Memory B cell (primary cell): ENCODE results near the gene JCAD.
A peak's percentile ranks its signal among the peaks of the same experiment; 100 is the strongest.
"Not testable (repeated sequence)": the region's sequence is repeated elsewhere in the genome, so short reads cannot be mapped to it uniquely, and the experiment has no call there.

Experiments used
- ATAC-seq: fragments of 150-1000 bp; cut with Tn5 transposase; 2 replicates; pipeline ENCODE4 v1.10.0; 2021; ENCODE audit warnings: low read depth, mild to moderate bottlenecking, moderate library complexity
- DNase-seq, 2 donors: peaks; one replicate each; pipeline ENCODE4 v3.0.0; 2022; ENCODE audit warnings: low spot score in 2 of 2
- H3K27ac Mint-ChIP-seq: one replicate; pipeline ENCODE4 v1.8.0; 2022; ENCODE audit warnings: mild to moderate bottlenecking, moderate library complexity, mixed read lengths
- H3K27me3 Mint-ChIP-seq: one replicate; pipeline ENCODE4 v1.8.0; 2022; ENCODE audit warnings: mixed read lengths
- H3K36me3 Mint-ChIP-seq: one replicate; pipeline ENCODE4 v1.8.0; 2022; ENCODE audit warnings: mild to moderate bottlenecking, mixed read lengths
- H3K4me1 Mint-ChIP-seq: one replicate; pipeline ENCODE4 v1.8.0; 2022; ENCODE audit warnings: mixed read lengths
- H3K4me3 Mint-ChIP-seq: one replicate; pipeline ENCODE4 v1.8.0; 2022; ENCODE audit warnings: mild to moderate bottlenecking, moderate library complexity, mixed read lengths
- H3K9me3 Mint-ChIP-seq: one replicate; pipeline ENCODE4 v1.8.0; 2022; ENCODE audit warnings: mixed read lengths

The JCAD gene

DNA sequence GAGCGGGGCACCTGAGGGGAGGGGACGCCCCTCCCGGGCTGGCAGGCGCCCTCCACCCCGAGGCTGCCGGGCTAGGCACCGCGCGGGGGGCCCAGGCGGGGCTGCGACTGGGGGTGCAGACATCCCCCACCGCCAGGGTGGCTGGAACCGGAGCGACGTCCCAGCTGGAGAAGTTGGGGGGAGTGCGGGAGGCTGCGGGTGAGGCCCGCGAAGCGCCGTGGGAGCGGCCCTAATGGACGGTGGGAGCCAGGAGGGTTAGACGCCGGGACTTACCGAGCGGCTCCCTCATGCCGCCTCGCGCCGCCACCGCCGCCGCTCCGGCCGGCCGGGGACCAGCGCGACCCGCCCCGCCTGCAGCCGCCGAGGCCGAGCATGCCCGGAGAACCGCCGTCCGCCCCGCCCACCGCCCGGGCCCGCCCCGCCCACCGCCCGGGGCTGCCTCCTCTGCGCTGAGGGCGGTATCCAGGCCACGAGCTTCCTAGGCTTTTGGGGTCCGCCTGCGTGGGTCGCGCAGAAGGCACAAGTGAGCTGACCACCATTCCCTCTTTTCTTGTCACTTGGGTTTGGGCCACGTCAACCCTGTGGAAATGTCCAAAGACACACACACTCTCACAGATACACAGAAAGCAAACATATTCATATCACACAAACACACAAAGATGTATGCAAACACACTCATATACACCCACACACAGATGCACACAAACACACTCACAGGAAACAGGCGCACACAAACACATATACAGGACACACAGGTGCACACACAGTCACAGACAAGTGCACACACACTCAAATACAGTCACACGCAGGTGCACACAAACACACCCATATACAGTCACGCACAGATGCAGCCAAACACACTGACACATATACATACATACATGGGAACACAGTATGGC is at the start of gene JCAD:
JCAD (minus strand) TSS at position 378 of the 899 bp plus-strand sequence. CDS start 11,774 bp downstream, outside the sequence.
- peak; percentile 5 to 45 for DNase-seq
- Mint-ChIP-seq H3K4me3 (peak within 1 kb of the TSS; percentile 69), H3K9me3 (no peaks in the 10 kb centered on the region), H3K4me1 (peaks cover 5% of the 10 kb centered on the region), H3K27me3 (peaks cover 14% of the 10 kb centered on the region), H3K27ac (no peak within 1 kb of the TSS), H3K36me3 (no peaks in the 10 kb centered on the region)
- peak; percentile 61 for ATAC-seq

DNA sequence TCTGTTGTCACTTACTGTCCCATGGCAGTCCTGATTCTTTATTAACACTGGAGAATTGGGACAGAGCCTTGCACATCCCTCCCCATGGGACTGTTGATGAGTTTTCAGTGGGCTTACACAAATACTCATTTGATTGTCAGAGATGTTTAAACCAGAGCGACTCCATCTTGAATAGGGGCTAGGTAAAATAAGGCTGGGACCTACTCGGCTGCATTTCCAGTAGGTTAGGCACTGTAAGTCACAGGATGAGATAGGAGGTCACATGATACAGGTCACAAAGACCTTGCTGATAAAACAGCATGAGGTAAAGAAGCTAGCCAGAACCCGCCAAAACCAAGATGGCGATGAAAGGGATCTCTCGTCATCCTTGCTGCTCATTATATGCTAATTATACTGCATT is 47.6 kb upstream of the JCAD start:
- H3K9me3 Mint-ChIP-seq: peaks cover 9% of the 10 kb centered on the region
- ATAC-seq: no peak
- no peak for DNase-seq
- H3K4me3 Mint-ChIP-seq: no peak overlapping the region
- no peaks in the 10 kb centered on the region for H3K36me3 Mint-ChIP-seq
- peaks cover 5% of the 10 kb centered on the region for H3K27me3 Mint-ChIP-seq
- no peaks in the 10 kb centered on the region for H3K4me1 Mint-ChIP-seq
- H3K27ac Mint-ChIP-seq: no peak overlapping the region

GRCh38 chr10:30103595-30104320 is 44.4 kb upstream of the JCAD start:
- Mint-ChIP-seq H3K9me3 (peaks cover 6% of the 10 kb centered on the region), H3K4me1 (no peaks in the 10 kb centered on the region), H3K4me3 (no peak overlapping the region), H3K27me3 (peaks cover 2% of the 10 kb centered on the region), H3K27ac (no peak overlapping the region), H3K36me3 (no peaks in the 10 kb centered on the region)
- no peak for ATAC-seq
- DNase-seq: no peak

GRCh38 chr10:30099706-30100105 is 40.3 kb upstream of the JCAD start:
- not testable (repeated sequence) for H3K27me3 Mint-ChIP-seq, DNase-seq, ATAC-seq, H3K36me3 Mint-ChIP-seq, H3K9me3 Mint-ChIP-seq, H3K4me1 Mint-ChIP-seq, H3K27ac Mint-ChIP-seq, H3K4me3 Mint-ChIP-seq

DNA sequence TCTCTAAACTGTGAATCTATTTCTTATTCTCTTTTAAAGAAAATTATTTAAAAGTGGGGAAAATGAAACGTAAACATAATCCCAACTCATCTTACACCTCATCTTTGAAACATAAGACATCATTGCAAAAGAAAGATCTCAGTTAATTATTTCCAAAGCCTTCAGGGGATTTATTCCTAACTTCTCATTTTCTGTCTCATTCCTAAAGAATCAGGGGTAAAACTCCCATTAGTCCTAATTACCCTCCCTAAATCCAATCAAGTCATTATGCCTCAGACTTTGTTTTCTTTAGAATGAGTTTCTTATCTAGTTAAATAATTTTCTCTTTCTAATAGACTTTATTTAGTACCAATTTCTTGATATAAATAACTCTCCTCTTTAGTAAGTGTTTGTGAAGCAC is 39.7 kb upstream of the JCAD start:
- Mint-ChIP-seq H3K4me1 (no peaks in the 10 kb centered on the region), H3K9me3 (peaks cover 6% of the 10 kb centered on the region), H3K27ac (no peak overlapping the region), H3K36me3 (no peaks in the 10 kb centered on the region), H3K27me3 (no peaks in the 10 kb centered on the region), H3K4me3 (no peak overlapping the region)
- ATAC-seq: no peak
- DNase-seq: no peak

- H3K4me3 Mint-ChIP-seq: no peak overlapping the region
- no peak for DNase-seq
Observed at GRCh38 chr10:30098629-30099028, 39.2 kb upstream of the JCAD start.

DNA sequence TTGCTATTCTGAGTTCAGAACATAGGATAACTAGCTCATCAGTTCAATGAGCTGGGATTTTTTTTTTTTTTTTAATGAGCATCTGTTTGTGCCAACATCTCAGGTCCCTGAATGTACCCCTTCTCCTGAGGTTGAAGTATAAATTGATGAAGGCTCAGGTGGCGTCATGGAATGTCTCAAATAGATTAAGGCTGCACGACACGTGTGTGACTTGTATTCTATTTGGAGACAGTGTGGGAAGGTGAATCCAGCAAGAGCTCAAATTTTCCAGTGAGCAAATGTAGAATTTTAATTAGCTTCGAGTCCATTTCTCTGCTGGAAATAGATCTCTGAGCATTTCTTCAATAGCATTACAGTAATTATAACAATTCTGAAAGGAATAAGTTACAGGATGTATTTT is 37.2 kb upstream of the JCAD start:
- ATAC-seq (no peak), DNase-seq (no peak)
- Mint-ChIP-seq H3K4me3 (no peak overlapping the region), H3K4me1 (no peaks in the 10 kb centered on the region), H3K27ac (no peak overlapping the region), H3K9me3 (no peaks in the 10 kb centered on the region), H3K27me3 (no peaks in the 10 kb centered on the region), H3K36me3 (no peaks in the 10 kb centered on the region)

More at GRCh38 chr10:30098629-30099028, 39.2 kb upstream of the JCAD start:
- peaks cover 4% of the 10 kb centered on the region for H3K9me3 Mint-ChIP-seq
- H3K27ac Mint-ChIP-seq: no peak overlapping the region
- H3K4me1 Mint-ChIP-seq: no peaks in the 10 kb centered on the region
- ATAC-seq: no peak
- no peaks in the 10 kb centered on the region for H3K36me3 Mint-ChIP-seq
- no peaks in the 10 kb centered on the region for H3K27me3 Mint-ChIP-seq

- Mint-ChIP-seq H3K36me3 (no peaks in the 10 kb centered on the region), H3K9me3 (no peaks in the 10 kb centered on the region), H3K4me1 (no peaks in the 10 kb centered on the region), H3K27ac (no peak overlapping the region), H3K27me3 (no peaks in the 10 kb centered on the region), H3K4me3 (no peak overlapping the region)
- no peak for ATAC-seq
- no peak for DNase-seq
Observed at GRCh38 chr10:30095631-30096422, 36.4 kb upstream of the JCAD start.

GRCh38 chr10:30094601-30095000 is 35.2 kb upstream of the JCAD start:
- H3K9me3 Mint-ChIP-seq: no peaks in the 10 kb centered on the region

DNA sequence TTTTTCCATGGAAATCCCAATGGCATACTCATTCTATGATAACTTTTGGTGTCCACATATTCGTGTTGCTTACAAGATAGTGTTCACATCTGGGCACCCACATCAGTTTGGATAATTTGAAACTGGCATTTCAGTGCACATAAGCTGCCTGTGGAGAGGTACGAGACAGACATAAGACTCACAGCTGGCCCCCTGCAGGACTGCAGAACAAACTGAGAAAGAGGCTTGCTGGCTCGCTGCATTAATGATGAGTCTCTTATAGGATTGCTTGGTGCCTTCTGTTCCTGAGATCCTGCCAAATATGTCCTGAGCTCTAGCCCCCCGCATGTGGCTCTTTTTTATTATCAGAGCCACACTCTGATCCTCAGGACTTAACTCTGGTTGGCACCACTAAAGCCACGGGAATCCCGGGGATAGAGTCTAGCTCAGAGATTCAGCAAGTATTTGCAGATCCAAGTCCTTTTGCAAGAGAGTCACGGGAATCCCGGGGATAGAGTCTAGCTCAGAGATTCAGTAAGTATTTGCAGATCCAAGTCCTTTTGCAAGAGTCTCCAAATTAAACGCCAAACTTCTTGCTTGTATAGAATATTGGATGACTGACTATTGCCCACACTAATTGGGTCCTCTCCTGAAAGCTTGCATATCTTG is 34.0 kb upstream of the JCAD start:
- Mint-ChIP-seq H3K36me3 (no peaks in the 10 kb centered on the region), H3K9me3 (no peaks in the 10 kb centered on the region), H3K27me3 (peaks cover 3% of the 10 kb centered on the region), H3K27ac (no peak overlapping the region), H3K4me1 (peaks cover 2% of the 10 kb centered on the region), H3K4me3 (no peak overlapping the region)
- DNase-seq (no peak), ATAC-seq (no peak)

More at GRCh38 chr10:30094601-30095000, 35.2 kb upstream of the JCAD start:
- H3K27ac Mint-ChIP-seq: no peak overlapping the region
- H3K4me1 Mint-ChIP-seq: no peaks in the 10 kb centered on the region
- H3K4me3 Mint-ChIP-seq: no peak overlapping the region
- no peaks in the 10 kb centered on the region for H3K27me3 Mint-ChIP-seq
- DNase-seq (no peak), ATAC-seq (no peak)
- H3K36me3 Mint-ChIP-seq: no peaks in the 10 kb centered on the region

DNA sequence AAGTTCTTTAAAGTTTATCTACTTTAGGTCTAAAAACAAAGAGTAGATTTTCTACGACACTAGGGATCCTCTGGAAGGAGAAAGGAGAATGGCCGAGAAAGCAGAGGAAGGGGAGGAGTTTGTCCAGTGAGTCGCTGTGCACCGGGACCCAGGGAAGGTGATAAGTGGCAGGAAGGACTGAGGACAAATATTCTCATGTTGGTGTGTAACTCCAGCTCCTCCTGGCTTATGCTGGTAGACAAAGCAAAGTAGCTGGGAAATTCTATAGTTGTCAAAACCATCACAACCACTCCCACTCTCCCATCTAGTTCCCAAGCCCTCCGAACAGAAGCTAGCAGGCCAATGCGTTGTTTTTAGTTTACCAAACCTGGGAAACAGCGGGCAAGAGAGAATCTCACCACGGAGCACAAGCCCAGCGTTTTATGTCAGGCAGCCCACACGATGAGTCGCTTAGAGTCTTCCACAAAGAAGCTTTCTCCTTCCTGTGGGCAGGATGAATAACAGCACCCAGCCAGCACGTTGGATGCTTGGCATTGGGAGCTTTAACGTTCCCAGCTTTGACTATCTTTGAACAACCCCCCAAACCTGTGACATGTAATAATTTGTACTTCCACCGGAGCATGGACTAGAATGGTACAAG is 32.9 kb upstream of the JCAD start:
- no peak for ATAC-seq
- H3K36me3 Mint-ChIP-seq: no peaks in the 10 kb centered on the region
- no peak overlapping the region for H3K4me3 Mint-ChIP-seq
- peaks cover 2% of the 10 kb centered on the region for H3K4me1 Mint-ChIP-seq
- DNase-seq: no peak
- H3K27ac Mint-ChIP-seq: no peak overlapping the region
- H3K9me3 Mint-ChIP-seq: no peaks in the 10 kb centered on the region
- peaks cover 3% of the 10 kb centered on the region for H3K27me3 Mint-ChIP-seq

DNA sequence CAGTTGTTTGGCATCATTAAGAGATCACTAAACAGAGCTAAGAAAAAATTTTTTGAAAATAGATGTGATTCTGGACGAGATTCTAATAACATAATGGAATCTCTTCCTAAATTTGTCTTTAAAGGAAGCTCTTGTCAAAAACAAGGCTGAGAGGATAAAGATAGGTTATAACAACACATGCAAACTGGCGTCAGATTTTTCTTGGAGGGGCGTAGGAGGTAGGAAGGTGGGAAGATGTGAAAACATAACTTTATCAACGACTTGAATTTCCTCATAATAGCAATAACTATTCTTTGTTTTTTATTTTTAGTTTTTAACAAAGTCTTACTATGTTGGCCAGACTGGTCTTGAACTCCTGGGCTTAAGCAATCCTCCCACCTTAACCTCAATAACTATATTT is 31.8 kb upstream of the JCAD start:
- H3K36me3 Mint-ChIP-seq: no peaks in the 10 kb centered on the region
- H3K4me3 Mint-ChIP-seq: no peak overlapping the region
- DNase-seq: no peak
- no peak overlapping the region for H3K27ac Mint-ChIP-seq
- ATAC-seq: no peak
- no peaks in the 10 kb centered on the region for H3K9me3 Mint-ChIP-seq
- peaks cover 3% of the 10 kb centered on the region for H3K27me3 Mint-ChIP-seq
- peaks cover 2% of the 10 kb centered on the region for H3K4me1 Mint-ChIP-seq

DNA sequence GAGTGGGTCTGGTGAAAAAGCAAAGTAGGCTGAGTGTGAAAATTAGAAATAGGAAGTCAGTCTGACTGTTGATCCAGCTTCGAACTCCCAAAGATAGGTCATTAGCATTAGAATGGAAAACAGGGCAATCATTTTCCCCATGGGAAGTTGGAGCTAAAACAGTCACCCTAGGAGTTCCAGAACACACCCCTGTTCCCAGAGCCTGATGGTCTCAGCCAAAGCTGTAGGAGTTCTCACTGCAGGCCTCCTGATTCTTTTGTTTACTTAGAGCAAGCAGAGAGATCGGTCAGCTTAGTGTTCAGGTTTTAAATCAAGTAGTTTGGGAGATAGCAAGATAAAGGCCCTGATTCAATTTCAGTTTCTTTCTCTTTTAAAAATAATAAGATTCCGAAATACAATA is 28.8 kb upstream of the JCAD start:
- Mint-ChIP-seq H3K4me3 (no peak overlapping the region), H3K4me1 (peaks cover 2% of the 10 kb centered on the region), H3K36me3 (no peaks in the 10 kb centered on the region), H3K27me3 (peaks cover 5% of the 10 kb centered on the region), H3K9me3 (no peaks in the 10 kb centered on the region), H3K27ac (no peak overlapping the region)
- ATAC-seq (no peak), DNase-seq (no peak)
